HG03064 (cell line): ENCODE measurements around the gene SLC35F1.

Source experiments
- ATAC-seq: cut with Tn5 transposase; IDR thresholded peaks from one replicate; pipeline ENCODE4 v1.9.1; 2021; ENCODE audit warnings: low read depth; ENCODE audit not compliant: unreplicated experiment

The SLC35F1 gene

DNA sequence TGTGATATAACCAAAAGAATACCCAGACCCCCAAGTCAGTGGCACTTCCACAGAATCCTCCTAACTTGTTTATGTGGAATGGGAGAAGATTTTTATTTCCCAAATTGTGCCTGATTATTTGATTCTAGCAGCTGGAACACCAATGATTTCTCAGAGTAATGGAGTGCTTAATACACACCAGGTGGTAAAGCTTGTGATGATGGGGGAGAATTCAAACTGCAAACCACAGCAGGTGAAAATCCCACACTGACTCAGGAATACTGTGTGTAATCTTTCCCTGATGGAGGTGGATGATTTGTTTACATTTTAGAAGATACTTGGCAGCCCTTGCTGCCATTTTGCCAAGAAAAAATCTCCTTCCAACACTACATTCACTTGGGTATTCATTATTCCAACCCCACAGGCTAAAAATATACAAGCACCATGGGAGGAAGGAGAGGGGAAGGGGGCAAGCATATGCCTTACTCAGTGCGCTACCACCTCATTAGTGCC is 428.3 kb downstream of the SLC35F1 start:
- no peak for ATAC-seq

DNA sequence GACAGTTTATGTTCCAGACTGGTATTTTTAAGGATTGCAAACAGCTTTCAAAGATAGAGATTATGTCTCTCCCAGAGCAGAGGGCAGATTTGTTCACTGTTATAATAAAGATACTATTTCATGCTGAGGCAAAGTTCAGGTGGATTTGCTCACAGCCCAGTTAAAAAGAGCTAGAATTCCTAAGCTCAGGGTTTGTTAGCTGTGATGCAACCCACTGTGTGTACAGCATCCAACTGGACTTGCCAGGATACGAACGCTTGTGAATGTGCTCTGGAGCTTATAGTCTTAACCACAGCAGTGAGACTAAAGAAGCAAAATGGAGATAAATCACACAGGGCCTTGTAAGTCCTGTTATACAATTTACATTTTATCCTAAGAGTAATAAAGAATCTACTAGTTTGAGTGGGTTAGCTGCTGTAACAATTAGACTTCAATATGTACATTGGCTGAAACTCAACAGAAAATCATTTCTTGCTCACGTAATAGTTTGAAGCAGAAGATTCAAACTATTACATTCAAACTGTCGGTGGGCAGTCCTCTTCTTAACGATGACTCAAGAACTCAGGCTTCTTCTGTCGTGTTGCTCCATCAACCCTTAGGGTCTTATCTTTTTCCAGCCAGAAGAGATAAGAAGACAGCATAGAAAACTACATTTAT is 437.1 kb downstream of the SLC35F1 start:
- no peak for ATAC-seq

- ATAC-seq: no peak
Measured at GRCh38 chr6:118350881-118351430, 443.9 kb downstream of the SLC35F1 start.

- ATAC-seq: no peak
Measured at GRCh38 chr6:118353564-118353963, 446.5 kb downstream of the SLC35F1 start.

DNA sequence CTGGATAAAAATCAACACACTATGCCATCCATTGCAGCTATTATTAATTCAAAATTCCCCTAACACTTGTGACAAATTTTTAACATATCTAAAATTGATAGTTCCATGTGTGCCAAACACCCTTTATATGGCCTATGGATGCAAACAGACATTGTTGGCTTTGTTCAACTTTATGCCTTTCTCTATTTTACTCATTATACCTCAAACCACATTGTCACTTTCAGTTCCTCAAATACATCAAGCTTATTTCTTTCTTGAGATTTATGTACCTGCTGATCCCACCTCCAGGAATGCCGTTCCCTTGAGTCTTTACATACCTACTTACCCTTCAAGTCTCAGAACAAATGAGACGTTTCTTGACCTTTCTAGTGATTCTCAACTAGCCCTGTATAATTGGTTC is 447.6 kb downstream of the SLC35F1 start:
- ATAC-seq: peak; percentile 93

DNA sequence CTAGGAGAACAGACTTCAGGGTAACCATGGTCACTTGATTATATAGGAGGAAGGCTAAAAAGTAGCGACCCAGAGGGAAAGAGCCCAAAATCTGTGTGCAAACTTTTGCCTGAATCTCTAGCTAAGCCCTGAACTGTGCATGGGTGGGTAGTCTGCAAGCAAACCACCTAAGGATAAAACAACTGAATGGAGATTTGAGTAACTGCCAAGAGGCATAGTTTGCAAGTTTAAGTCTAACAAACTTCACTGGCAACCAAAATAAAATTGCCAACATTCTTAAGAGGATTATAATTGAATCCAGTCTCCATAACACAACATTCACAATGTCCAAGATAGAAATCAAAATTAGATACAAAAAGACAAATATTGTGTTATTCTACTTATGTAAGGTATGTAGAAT is 449.0 kb downstream of the SLC35F1 start:
- ATAC-seq: no peak

DNA sequence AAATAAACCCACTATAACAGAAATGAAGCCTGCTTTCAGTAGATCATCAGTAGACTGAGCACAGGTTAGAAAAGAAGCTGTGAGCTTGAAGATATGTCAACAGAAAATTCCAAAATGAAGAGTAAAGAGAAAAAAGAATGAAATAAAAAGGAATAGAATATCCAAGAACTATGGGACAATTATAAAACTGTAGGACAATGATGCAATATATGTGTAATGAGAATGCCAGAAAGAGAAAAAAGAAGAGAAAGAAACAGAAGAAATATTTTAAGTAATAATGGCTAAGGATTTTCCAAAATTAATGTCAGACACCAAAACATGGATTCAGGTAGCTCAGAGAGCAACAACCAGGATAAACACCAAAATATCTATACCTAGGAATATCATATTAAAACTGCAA is 449.6 kb downstream of the SLC35F1 start:
- ATAC-seq: no peak
